ENCODE measurements around the gene MEN1.
"Not testable (repeated sequence)": the region's sequence is repeated elsewhere in the genome, so short reads cannot be mapped to it uniquely, and the experiment has no call there.

Gene MEN1

DNA sequence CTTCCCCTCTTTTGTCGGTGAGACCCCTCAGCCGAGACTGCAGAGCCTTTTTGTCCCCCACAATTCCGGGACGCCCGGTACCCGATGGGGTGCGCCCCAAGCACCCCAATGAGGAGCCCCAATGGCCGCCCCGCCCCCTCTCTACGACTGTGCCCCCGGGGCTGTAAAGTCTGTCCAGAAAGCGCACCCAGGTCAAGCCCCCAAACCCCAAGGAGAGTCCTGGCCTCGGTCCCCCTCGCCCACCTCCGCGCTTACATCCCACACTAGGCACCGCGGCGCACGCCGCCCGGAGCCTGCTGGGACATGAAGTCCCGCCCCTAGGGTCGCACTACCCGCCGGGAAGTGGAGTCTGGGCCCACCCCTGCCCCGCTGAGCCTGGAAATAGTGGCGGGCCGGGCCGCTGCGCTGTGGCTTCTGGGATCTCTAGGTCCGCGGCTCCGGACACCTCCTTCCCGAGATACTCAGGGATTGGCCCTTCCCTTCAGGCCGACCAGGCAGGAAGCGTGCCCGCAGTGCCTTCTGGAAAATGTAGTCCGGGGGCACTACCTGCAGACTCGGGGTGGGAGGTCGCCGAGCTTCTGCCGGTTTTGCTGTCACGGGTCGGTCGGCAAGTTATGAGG is at the start of gene MEN1:
Gene MEN1 (minus strand): TSS at position 281 of the 620 bp plus-strand sequence. CDS start 442 bp downstream, outside the sequence.
- DNase-seq, result peak; percentile 79

DNA sequence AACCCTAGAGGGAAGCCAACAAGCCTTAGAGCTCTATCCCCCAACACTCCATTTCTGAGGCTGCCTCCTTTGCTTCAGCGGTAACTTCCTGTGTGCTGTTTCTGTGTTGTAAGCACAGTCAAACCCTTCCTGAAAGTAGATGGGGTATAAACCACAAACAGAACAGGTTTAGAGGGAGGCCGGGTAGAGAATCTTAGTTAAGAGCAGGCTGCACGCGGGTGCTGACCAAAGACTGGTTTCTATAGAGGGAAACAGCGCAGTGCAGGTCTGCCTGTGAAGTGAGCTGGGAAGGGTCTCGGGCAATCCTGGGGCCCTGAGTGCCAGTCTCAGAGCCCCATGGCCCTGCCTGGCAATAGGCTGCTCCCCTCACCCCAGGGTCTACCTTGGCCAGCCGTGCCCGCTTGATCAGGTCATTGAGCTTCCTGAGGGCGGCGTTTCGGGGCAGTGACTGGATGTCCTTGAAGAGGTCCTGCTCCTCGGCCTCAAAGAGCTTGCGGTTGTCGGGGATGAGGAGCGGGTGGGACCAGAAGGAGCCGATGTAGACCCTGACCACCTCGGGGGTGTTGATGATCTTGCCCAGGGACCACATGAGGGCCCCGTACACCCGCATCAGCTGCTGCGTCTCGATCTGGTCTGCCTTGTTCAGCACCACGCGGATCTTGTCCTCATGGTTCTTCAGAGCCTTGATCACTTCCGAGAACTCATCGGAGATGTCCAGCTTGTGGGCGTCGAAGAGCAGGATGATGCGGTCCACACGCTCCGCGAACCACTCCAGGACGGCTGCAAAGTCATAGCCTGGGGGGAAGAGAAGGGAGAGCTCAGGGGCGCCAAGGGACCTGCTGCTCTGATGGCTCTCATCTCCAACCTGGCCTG is 49.4 kb upstream of the MEN1 start:
- DNase-seq, result peak; percentile 51

GRCh38 chr11:64858467-64859263 is 48.3 kb upstream of the MEN1 start:
- peak; percentile 60 for DNase-seq

DNA sequence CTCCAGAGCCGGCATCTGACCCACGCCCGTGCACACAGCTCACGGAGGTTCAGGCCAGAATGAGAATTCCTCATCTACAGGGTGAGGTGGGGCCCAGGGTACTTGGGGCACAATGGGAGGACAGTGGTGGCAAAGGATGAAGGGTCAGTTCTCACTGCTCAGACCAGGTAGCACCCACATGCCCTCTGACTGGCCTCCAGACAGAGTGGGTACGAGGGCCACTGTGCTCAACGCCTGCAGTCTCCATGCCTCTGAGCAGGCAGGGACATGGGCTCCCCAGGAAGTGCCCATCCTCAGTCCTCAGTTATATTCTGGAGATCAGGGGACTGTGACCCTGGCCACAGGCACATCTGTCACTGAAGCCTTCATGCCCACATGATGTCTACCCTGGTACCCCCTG is 47.1 kb upstream of the MEN1 start:
- DNase-seq, result no peak

DNA sequence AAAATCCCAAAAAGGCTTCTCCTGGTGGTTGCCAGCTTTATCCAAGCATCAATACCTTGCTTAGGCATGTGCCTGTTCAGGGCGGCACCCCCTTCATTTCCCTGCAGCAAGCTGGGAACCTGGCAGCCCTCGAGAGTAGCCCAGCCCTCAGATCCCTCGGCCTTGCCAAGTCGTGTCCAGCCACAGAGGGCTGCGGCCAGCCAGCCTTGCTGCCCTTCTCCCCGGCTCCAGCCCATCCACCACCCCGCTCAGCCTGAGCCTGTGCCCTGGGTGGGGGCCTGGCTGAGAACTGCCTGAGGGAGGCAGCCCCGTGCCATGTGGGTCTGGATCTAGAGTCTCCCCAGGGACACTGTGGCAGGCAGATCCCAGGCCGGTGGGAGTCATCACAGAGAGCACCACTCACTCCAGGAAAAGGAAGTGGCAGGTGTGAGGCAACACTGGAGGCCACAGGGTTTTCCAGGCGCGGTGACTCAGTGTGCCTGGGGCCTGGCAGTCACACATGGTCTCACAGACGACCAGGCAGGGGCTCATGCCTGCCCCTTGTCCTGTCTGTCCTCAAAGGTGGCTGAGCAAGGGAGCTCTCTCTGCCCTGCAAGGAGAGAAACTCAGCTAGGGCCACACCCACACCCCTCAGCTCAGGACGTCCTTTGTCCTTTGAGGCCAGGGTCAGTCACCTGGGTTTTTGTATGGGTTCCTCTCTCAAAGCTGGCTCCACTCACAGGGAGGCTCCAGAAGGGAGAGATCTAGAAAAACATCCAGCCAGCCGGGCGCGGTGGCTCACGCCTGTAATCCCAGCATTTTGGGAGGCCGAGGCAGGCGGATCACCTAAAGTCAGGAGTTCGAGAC is 46.3 kb upstream of the MEN1 start:
- peak; percentile 59 for DNase-seq

DNA sequence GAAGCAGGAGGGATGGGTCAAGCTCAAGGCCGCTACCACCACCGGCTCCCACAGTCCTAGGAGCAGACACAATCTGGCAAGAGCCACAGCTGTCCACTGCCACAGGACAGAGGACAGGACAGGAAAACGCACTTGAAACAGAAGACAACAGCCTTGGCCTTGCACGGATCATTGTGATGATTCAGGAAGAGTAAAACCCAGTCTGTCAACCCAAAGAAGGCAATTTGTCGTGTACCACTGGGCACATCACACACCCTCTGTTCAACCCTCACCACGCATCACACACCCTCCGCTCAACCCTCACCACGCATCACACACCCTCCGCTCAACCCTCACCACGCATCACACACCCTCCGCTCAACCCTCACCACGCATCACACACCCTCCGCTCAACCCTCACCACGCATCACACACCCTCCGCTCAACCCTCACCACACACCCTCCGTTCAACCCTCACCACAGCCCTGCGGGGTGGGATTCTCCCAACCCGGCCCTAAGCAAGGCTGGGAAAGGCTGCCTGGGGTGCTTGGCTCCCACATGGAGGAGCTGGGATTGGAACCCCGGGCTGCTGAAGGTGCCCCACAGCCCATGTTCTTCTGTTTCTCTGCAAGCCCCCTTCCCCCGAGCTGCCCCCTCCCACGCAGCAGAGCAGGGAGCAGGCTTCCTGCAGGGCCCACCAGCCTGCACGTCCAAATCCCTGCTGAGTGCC is 45.4 kb upstream of the MEN1 start:
- DNase-seq, result no peak

- DNase-seq, result peak; percentile 61
These were observed 44.5 kb upstream of the MEN1 start for GRCh38 chr11:64854534-64855502.

GRCh38 chr11:64854157-64854533 is 43.8 kb upstream of the MEN1 start:
- DNase-seq, result no peak

GRCh38 chr11:64853709-64854108 is 43.4 kb upstream of the MEN1 start:
- no peak for DNase-seq

- DNase-seq, result no peak
These were observed 42.6 kb upstream of the MEN1 start for GRCh38 chr11:64852804-64853509.

DNA sequence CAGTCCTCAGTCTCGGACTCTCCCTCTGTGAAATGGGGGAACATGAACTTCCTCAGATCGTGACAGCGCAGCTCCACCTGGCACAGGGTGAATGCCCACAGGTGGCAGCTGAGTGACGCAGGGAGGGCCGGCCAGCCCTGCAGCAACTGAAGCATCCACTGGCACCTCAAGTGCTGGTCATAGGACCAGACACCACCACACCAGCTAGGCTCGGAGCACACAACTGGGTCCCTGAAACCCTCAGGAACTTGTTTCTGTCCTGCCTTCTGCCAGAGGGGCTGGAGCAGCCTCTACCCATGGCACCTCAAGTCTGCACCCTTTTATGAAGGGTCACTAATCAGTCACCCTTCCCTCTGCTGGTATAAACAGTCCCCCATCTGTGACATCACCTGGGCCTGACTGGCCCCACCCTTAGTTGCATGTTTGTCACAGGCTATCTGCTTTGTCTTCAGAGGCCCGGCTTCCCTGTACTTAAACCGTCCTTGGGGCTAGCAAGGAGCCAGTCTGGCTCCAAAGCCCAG is 41.5 kb upstream of the MEN1 start:
- no peak for DNase-seq

GRCh38 chr11:64850979-64851567 is 40.7 kb upstream of the MEN1 start:
- peak; percentile 60 for DNase-seq

DNA sequence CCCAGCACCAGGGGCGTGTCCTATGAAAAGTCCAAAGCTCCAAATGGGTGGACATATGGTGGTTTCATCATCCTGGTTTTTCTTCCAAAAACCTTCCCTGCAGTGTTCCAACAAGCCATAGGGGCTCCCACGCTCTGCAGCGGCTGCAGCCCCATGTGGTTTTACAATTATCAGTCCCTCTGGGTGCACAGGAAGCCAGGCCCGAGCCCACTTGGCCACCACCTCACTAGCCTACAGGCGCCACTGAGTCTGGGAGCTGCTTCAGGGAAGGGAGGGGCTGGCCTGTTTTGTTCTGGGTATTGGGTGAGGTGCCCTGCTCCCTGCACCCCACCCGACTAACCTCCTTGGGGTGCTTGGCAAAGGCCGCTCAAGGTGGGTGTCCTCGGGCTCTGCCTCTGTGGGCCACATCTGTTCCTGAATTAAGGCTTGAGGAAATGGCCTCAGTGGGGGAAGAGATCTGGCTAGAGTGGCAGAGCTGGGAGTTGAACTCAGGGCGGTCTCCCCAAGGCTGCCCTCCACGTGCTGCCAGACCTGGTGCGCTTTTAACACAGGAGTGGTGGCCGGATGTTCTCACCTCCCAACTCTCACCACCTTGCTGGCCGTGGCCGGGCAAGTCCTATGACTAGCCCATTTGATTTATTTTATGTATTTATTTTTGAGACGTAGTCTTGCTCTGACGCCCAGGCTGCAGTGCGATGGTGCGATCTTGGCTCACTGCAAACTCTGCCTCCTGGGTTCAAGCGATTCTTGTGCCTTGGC is 39.4 kb upstream of the MEN1 start:
- no peak for DNase-seq

- DNase-seq, result no peak
These were observed 38.7 kb upstream of the MEN1 start for GRCh38 chr11:64848826-64849597.

DNA sequence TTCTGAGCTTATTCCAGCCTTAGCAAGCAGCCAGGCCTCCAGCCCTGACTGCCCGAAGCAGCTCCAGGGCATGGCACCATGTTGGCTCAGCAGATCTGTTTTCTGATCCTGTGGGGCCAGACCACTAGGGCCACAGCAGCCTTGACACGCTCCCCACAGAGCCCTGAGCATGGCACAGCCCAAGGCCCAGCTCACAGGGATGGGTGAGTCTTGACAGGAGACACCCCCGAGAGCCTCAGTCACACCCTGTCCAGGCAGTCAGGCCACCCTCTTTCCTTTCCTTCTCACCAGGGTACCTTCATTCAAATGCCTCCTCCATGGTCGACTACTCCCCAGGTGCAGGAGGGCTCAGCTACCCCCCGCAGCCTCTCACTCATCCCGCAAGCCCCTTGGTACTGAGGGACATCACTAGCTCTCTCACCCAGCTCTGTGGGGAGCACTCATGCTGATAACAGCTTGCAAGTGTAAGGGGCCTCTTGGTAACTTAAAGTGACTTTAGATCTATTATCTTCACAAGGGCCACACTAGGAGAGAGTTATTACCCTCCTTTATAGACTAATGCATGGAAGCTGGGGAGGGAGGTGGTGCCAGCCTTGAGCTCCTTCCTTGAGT is 38.0 kb upstream of the MEN1 start:
- DNase-seq, result no peak

DNA sequence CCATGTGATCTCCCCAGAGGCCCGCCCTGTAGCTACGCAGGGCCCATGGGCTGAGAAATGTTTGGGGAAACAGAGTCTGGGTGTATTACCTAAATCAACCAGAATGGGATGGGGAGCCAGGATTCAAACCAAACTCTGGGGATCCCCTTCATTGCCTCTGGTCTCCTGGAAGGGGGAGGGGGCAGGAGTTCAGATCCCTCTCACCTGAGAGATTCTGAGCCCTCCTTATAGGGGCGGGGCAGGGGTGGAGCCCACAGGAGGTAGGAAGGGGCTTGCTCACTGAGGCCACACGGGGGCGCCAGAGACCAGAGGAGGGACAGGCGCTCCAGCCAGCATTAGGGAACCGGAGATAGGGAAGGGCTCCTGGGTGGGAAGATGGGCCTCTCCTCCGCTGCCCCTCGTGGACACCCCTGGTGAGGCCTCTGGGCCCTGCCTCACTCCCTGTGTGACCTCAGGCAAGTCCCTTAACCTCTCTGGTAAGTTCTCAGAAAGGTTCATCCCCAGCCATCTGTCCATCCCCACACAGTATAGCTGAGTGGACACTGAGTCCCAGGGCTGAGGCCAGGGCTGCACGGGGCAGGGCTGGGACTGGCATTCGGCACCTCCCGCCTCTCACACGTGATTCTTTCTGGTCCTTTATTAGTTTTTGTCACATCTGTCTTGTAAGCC is 36.8 kb upstream of the MEN1 start:
- DNase-seq, result peak; percentile 95

GRCh38 chr11:64845776-64846129 is 35.4 kb upstream of the MEN1 start:
- not testable (repeated sequence) for DNase-seq
